ENCODE results near the gene TCF4.

Gene TCF4

DNA sequence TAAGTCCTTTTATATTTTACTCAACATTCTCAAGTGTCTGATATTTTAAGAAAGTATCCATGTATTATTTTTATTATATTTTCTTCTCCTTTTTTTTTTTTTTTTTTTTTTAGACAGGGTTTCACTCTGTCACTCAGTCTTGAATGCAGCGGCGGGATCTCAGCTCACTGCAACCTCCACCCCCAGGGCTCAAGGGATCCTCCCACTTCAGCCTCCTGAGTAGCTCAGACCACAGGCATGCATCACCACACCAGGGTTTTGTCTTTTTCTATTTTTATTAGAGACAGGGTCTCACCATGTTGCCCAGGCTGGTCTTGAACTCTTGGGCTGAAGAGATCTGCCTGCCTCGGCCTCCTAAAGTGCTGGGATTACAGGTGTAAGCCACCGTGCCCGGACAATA lies 212.1 kb downstream of the TCF4 start:
- DNase-seq: no peak

- no peak for DNase-seq
Observed at GRCh38 chr18:55374741-55375140, 213.3 kb downstream of the TCF4 start.

DNA sequence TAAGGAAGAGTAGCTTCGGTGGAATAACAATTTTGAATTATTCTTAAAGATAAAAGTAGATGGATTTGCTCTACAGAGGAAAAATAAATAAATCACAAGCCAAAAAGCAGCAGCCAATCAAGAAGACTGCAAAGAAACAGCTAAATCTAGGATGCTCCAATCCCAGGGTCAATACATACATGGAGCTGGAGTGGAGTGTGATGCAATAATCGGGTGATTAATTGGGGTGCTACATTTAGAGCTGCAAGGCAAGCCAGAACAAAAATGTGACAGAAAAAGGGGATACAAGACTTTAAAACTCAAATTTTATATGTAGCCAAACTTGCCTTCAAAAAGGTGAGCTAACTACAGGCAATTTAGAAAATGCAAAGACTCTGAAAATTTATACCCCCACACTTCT lies 215.8 kb downstream of the TCF4 start:
- no peak for DNase-seq

GRCh38 chr18:55370936-55371335 lies 217.1 kb downstream of the TCF4 start:
- no peak for DNase-seq

- DNase-seq: no peak
Observed at GRCh38 chr18:55369346-55369745, 218.6 kb downstream of the TCF4 start.

DNA sequence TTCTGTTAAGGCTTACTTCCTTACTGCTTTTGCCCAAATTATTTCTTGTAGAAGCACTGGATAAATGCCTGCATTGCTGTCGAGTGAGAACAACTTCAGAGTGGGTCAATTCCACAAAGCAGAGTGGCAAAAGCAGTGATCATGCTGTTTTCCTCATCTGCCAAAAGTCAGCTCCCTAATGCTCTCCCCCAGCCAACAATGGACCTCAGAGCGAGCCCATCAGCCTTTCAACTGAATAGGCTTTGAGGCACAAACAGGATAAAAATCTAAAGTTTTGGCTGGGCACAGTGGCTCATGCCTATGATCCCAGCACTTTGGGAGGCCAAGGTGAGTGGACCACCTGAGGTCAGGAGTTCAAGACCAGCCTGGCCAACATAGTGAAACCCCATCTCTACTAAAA lies 222.7 kb downstream of the TCF4 start:
- DNase-seq: no peak

GRCh38 chr18:55362303-55362702 lies 225.7 kb downstream of the TCF4 start:
- DNase-seq: no peak

GRCh38 chr18:55361492-55362250 lies 226.3 kb downstream of the TCF4 start:
- no peak for DNase-seq

DNA sequence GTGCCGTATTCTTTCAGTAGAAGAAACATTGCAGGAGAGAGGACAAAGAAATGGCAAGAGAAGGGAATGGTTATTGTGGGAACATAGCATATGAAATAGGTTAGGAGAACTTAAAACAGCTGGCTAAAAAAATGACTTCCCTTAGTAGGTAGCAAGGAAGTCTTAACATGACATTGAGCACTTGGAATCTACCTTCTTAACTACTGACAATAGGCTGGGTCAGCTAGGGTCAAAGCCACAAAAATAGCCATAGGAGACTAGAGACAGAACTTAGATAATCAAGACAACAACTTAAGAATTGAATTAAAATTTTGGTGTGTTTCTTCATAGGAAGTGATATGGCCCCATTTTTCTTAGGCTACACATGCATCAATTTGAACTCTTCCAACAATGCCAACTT lies 227.9 kb downstream of the TCF4 start:
- DNase-seq: no peak

DNA sequence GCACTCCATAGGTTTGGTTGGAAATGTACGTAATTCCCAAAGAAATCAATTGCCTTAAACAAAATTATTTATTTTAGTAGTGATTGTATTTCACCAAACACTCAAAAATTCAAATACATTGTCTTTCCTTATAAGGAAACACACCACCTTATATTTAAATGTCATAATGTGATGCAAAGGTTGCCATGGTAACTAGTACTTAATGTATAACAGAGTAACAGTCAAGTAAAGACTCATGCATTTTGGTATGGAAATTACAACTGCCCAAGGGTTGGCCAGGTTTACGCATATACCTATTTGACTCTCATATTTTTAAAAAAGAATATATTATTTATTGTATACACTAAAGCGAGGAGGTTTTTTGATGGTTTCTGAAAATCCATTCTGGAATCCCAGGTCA lies 231.2 kb downstream of the TCF4 start:
- DNase-seq: no peak

- DNase-seq: no peak
Observed at GRCh38 chr18:55355223-55355622, 232.8 kb downstream of the TCF4 start.

- DNase-seq: no peak
Observed at GRCh38 chr18:55354795-55355194, 233.2 kb downstream of the TCF4 start.

DNA sequence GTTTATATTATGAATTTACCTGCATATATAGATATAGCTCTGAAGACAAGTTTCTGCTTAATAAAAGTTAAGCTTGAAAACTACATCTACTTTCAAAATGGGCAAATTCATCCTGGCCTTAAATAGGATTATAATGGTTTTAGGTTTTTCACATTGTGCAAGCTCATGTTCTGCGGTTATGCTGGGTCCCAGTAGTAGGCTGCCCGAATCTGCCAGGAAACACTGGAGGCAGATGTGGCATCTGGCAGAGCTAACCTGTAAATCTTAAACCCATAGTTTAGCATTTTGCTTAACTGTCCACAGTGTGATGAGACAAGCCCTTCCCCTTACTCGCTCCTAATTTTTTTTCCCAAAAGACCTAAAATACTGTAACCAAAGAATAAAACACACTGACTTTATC lies 234.2 kb downstream of the TCF4 start:
- no peak for DNase-seq

GRCh38 chr18:55353391-55353790 lies 234.6 kb downstream of the TCF4 start:
- no peak for DNase-seq

- DNase-seq: no peak
Observed at GRCh38 chr18:55351980-55352714, 235.8 kb downstream of the TCF4 start.

DNA sequence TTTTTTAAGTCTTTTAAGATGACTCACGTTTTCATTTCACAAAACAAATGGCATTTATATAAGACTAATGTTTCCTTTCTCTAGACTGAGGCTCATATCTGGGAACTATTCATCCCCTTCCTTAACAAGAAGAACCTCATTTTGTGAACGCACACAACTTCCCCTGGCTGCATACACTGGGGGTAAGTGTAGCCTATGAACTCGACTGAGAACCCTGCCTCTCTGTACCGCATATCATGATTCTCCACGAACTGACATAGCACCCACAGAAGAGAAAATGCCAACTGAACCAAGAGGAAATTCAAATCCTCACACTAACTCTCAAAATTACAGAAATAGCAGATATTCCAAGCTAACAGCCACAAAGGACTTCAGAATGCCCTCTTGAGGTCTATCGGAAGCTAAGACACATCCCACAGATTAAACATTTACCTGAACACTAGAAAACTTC lies 236.7 kb downstream of the TCF4 start:
- DNase-seq: no peak

GRCh38 chr18:55349685-55350084 lies 238.3 kb downstream of the TCF4 start:
- DNase-seq: no peak

DNA sequence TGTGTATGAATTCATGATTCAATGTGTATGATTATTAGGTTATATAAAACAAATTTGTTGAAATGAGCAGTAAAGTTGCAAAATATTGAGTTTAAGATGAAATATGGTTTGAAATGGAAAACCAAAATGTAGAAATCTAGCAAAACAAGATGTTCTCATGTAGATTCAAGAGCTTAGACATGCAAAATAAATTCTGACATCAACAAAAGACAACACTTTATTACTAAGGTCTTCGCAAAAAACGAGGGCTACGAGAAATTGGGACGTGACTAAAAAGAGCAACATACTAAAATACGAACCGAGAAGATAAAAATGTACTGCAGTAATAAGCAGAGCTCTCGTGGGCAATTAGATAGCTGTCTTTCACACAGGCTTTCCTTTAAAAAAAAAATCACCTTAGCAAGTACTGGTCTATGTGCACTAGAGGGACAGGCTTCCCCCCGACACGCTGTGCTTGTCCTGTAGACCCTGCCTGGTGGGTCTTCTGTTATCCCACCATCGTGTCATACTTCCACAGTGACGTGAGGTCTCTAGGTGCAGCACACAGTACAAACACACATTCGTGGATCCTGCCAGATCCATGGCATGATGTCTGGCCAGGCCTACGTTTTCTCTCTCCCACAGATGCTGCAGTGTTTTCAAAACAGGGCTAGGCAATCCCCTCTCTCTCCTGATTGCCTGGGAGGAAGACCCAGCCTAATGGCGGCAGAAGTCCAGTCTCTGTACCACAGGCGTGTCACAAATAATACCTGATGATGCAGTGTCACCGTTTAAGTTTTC lies 240.8 kb downstream of the TCF4 start:
- DNase-seq: no peak

- DNase-seq: no peak
Observed at GRCh38 chr18:55346387-55346786, 241.6 kb downstream of the TCF4 start.

DNA sequence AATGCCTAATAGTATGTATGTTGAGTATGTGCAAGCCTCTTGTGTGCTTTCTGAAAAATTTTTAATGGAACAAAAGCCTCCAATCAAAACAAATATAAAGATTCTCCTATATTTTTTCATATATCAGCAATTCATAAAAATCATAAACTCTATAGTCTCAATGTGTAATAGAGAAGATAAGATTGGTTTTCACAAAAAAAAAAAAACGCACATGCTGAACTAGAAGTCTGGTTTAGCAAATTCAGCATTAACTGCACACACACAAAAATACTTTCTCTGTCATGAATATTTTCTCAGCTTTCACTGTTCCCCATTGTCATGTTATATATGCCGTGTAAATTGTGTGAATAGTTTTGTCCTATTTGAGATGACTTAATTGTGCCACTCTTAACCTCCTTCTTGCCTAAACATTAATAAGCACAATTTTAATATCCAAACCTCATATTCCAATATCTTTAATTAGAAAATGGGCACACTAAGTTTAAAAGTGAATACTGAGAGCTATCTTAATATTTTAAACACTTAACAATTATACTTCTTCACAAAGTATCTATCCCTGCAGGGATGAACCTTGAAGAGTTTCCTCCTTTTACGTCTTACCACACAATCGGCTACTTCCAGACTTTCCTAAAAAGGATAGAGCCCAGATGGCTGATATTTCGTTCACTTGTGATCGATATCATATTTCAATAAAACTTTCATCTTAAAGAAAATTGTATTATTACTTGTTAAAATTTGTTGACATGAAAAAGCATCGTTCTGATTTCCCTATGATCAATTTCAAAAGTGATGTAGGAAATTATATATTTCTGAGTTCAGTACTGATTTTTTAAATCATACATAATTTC lies 242.7 kb downstream of the TCF4 start:
- no peak for DNase-seq

DNA sequence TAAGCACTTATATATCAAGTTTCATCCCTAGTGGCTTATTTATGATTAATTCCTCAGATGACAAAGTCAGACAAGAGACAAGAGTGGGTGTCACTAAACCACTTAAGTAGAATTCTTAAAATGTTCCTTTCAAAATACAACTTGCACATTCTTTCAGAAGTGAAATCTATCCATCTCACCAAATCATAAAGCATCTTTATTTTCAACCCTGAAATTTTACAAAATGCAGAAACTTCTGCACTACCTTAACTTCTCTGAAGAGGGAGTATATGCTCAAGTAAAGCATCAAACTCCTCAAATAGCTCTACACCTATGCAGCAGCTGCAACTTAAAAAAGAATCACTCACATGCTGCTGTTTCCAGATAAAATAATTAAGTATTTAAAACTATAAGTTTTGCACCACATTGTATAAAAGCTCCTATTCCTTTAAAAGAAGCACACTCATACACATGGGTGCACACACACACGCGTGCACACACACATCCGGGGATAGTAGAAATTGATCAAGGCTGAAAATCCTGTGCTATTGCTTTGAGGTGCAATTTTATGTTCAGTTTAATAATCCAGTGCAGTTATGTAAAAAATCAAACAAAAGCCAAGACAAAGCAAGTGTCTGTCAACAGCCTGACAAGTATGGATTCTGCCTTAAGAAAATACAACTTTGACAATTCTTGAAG lies 244.5 kb downstream of the TCF4 start:
- no peak for DNase-seq

DNA sequence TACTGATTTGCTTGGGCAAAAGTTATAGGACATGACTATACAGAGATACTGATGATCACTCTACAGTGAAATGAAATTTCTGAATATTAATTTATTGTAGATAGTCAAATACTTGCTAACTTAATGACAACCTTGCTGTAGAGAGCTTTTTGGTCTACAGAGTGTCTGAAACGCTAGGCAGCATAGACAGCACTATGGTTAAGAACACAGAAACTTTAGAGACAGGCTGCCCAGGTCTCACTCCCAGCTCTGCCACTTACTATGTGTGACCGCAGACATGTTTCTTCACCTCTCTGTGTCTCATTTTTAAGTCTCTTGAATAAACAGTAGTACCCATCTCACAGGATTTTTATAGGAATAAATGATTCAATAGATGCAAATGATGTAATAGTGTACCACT lies 247.0 kb downstream of the TCF4 start:
- no peak for DNase-seq
